Kidney epithelial cell (primary cell): Measurements from ENCODE around the gene RECK. TPM values are rescaled to one million over a fixed set of nuclear protein-coding genes. Genes with fewer than 3 reads are reported as not detected.

Experiments
- DNase-seq: peaks from one replicate; pipeline ENCODE4 v3.0.0-alpha.2; 2010; ENCODE audit warnings: low read depth
- H3K27me3 ChIP-seq: 2 replicates; pipeline ENCODE4 v1.6.0; 2011; ENCODE audit warnings: low read length; ENCODE audit not compliant: control insufficient read depth, insufficient read depth
- H3K36me3 ChIP-seq: 2 replicates; pipeline ENCODE4 v1.5.1; 2011; ENCODE audit warnings: low read length; ENCODE audit not compliant: control insufficient read depth, insufficient read depth
- H3K4me3 ChIP-seq: 2 replicates; pipeline ENCODE4 v1.5.1; 2011; ENCODE audit warnings: low read depth, mild to moderate bottlenecking, control low read depth, low read length
- total RNA-seq: library from RNA; depleted of rRNA; stranded (reverse); fragments of >200 nt; gene quantifications from 2 replicates; pipeline ENCODE4 v1.2.3, GENCODE V29; 2015
- TF ChIP-seq, protein P1 (sequence below): IDR thresholded peaks from 2 replicates; pipeline ENCODE4 v1.5.1; 2011; ENCODE audit warnings: mild to moderate bottlenecking, moderate library complexity, low read length, control low read depth, inconsistent platforms; ENCODE audit not compliant: insufficient read depth, poor library complexity, severe bottlenecking

Gene RECK
- total RNA-seq, 1 donor from 2014 or later = 4.0 TPM

GRCh38 chr9:36007852-36008251, 28.9 kb upstream of the RECK start:
- peaks cover 6% of the 10 kb centered on the region for H3K27me3 ChIP-seq
- TF ChIP-seq, protein P1, sequence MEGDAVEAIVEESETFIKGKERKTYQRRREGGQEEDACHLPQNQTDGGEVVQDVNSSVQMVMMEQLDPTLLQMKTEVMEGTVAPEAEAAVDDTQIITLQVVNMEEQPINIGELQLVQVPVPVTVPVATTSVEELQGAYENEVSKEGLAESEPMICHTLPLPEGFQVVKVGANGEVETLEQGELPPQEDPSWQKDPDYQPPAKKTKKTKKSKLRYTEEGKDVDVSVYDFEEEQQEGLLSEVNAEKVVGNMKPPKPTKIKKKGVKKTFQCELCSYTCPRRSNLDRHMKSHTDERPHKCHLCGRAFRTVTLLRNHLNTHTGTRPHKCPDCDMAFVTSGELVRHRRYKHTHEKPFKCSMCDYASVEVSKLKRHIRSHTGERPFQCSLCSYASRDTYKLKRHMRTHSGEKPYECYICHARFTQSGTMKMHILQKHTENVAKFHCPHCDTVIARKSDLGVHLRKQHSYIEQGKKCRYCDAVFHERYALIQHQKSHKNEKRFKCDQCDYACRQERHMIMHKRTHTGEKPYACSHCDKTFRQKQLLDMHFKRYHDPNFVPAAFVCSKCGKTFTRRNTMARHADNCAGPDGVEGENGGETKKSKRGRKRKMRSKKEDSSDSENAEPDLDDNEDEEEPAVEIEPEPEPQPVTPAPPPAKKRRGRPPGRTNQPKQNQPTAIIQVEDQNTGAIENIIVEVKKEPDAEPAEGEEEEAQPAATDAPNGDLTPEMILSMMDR = no peak

DNA sequence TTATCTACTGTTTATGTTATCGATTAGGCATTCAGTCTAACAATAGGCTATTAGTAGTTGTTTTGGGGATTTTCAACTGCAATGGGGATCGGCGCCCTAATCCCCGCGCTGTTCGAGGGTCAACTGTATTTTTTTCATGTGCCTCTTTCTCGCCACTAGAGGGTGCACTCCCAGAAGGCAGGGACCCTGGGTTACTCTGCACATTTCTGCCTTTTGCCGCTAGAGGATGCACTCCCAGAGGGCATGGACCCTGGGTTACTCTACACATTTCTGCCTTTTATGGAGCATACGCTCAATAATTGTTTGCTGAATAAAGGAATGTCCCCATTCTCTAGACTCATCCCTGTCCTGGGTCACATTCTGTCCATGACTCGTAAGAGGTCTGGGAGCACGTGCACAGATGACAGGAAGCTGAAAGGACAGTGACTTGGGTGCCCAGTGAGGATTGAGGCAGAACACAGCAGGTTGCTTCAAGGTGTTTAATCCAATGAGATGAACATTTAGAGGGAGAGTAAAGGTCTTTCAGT, 27.9 kb upstream of the RECK start:
- H3K27me3 ChIP-seq = peaks cover 6% of the 10 kb centered on the region
- H3K4me3 ChIP-seq = no peak overlapping the region
- DNase-seq = no peak
- H3K36me3 ChIP-seq = no peaks in the 10 kb centered on the region
- TF ChIP-seq, protein P1 = peak; percentile 100

More at GRCh38 chr9:36007852-36008251, 28.9 kb upstream of the RECK start:
- no peak overlapping the region for H3K4me3 ChIP-seq
- no peak for DNase-seq
- no peaks in the 10 kb centered on the region for H3K36me3 ChIP-seq

DNA sequence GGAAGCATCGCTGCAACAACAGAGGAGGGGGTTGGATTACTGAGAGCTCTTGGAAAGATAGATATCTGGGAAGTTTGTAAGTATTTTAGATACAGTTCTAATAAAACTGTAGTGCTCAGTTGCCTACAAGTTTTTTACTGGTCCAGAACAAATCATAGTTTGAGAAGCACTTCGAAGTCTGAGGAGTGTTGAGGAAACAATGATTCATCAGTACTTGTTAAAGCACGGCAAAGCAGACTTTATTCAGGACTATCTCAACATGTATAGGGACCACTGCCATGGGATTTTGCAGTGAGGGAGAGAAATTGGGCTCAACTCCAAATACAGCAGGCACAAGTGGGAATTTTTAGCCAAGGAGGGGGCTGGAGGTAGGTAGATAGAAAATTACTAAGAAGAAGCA, 25.3 kb upstream of the RECK start:
- no peak for DNase-seq
- Histone ChIP-seq H3K27me3 (no peaks in the 10 kb centered on the region), H3K4me3 (no peak overlapping the region), H3K36me3 (no peaks in the 10 kb centered on the region)
- TF ChIP-seq, protein P1 = no peak

GRCh38 chr9:36017278-36017677, 19.4 kb upstream of the RECK start:
- DNase-seq = no peak
- TF ChIP-seq, protein P1 = no peak
- H3K36me3 ChIP-seq = no peaks in the 10 kb centered on the region
- H3K4me3 ChIP-seq = no peak overlapping the region
- H3K27me3 ChIP-seq = no peaks in the 10 kb centered on the region

DNA sequence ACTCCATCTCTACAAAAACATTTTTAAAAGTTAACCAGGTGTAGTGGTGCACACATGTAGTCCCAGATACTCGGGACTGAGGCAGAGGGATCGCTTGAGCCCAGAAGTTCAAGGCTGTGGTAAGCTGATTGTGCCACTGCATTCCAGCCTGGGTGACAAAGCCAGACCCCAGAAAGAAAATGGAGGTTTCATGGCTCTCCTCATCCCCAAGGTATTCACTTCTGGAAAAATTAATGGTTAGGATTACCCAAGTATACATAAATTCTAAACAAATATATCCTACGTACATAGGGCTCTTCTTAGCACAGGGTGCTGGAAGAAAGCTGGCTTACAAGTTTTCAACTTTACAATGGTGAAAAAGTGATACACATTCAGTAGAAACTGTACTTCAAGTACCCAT, 18.6 kb upstream of the RECK start:
- Histone ChIP-seq H3K4me3 (no peak overlapping the region), H3K36me3 (no peaks in the 10 kb centered on the region), H3K27me3 (no peaks in the 10 kb centered on the region)
- DNase-seq = no peak
- TF ChIP-seq, protein P1 = no peak

DNA sequence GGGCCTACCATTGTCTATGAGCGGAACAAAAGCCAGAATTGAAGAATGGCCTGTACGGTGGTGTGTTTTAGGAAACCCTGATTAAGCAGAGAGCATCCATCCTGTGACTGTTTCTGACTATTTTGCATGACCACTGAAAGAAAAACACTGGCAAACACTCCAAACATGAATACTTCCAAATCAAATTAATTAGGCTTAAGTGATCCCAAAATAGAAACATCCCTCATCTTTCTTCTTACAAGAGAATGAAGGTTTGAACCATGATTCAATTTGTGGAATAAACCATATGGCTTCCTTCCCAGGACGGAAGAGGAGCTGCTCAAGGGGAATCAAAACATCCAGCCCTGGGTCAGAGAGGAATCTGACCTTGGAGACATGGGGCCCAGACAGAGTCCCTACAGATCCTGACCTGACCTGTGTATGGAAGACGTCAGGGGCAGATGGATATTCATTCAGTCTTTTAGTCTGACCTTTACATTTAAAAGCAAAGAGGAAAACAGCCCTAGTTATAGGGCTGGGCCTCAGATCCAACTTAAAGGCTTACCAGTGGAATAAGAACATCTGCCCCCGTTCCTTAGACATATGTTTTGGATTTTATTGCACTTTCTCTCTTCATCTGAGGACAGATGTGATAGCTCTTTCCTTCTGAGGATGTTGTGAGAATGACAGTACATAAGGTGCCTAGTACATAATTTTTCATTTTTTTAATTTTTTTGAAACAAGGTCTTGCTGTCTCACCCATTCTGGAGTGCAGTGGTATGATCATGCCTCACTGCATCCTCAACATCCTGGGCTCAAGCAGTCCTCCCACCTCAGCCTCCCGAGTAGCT, 17.6 kb upstream of the RECK start:
- no peaks in the 10 kb centered on the region for H3K36me3 ChIP-seq
- no peak for DNase-seq

More for the DNA sequence above, 17.6 kb upstream of the RECK start:
- TF ChIP-seq, protein P1 = no peak
- Histone ChIP-seq H3K27me3 (no peaks in the 10 kb centered on the region), H3K4me3 (no peak overlapping the region)
